A204.1 (cell line): ENCODE results near the gene IGSF9B.

ENCODE experiments used
- FAIRE-seq: peaks from 2 replicates; lab custom pipeline; 2012; peaks lifted over from hg19 to GRCh38; lab: Jason Lieb, UNC

The IGSF9B gene

GRCh38 chr11:133955945-133956421 lies 785 bp downstream of the IGSF9B start:
- FAIRE-seq, result no peak

GRCh38 chr11:133955081-133955891 lies 1.5 kb downstream of the IGSF9B start:
- FAIRE-seq, result no peak

- FAIRE-seq, result no peak
Observed at GRCh38 chr11:133953999-133954398, 2.8 kb downstream of the IGSF9B start.

- no peak for FAIRE-seq
Observed at GRCh38 chr11:133953547-133953946, 3.2 kb downstream of the IGSF9B start.

GRCh38 chr11:133952199-133953190 lies 4.3 kb downstream of the IGSF9B start:
- FAIRE-seq, result no peak

GRCh38 chr11:133951327-133952198 lies 5.2 kb downstream of the IGSF9B start:
- no peak for FAIRE-seq

GRCh38 chr11:133950874-133951326 lies 5.9 kb downstream of the IGSF9B start:
- no peak for FAIRE-seq

- FAIRE-seq, result no peak
Observed at GRCh38 chr11:133950421-133950820, 6.3 kb downstream of the IGSF9B start.

- no peak for FAIRE-seq
Observed at GRCh38 chr11:133949129-133949528, 7.6 kb downstream of the IGSF9B start.

GRCh38 chr11:133948711-133949110 lies 8.1 kb downstream of the IGSF9B start:
- FAIRE-seq, result no peak

- no peak for FAIRE-seq
Observed at GRCh38 chr11:133947321-133947756, 9.4 kb downstream of the IGSF9B start.

- FAIRE-seq, result no peak
Observed at GRCh38 chr11:133946541-133947318, 10.0 kb downstream of the IGSF9B start.

- FAIRE-seq, result no peak
Observed at GRCh38 chr11:133946051-133946450, 10.7 kb downstream of the IGSF9B start.

- no peak for FAIRE-seq
Observed at GRCh38 chr11:133945087-133945974, 11.4 kb downstream of the IGSF9B start.

GRCh38 chr11:133943950-133944698 lies 12.6 kb downstream of the IGSF9B start:
- no peak for FAIRE-seq

- FAIRE-seq, result no peak
Observed at GRCh38 chr11:133942577-133942976, 14.2 kb downstream of the IGSF9B start.

- no peak for FAIRE-seq
Observed at GRCh38 chr11:133941546-133941945, 15.2 kb downstream of the IGSF9B start.

- no peak for FAIRE-seq
Observed at GRCh38 chr11:133940034-133940433, 16.7 kb downstream of the IGSF9B start.

GRCh38 chr11:133939558-133939957 lies 17.2 kb downstream of the IGSF9B start:
- no peak for FAIRE-seq
